Caco-2 (cell line): ENCODE results near the gene TOPBP1. TPM values are rescaled to one million over a fixed set of nuclear protein-coding genes. Genes with fewer than 3 reads are reported as not detected.

Experiments
- BruUV-seq: library from RNA; stranded (reverse); fragments of 400-500 nt; replicated peaks from 2 replicates; lab custom pipeline; 2021; lab: Mats Ljungman, UMichigan
- CTCF ChIA-PET: fragments of 300-600 bp; sonication (Branson Sonifier 250); formaldehyde crosslinking; loops from one replicate; lab custom pipeline; 2022; ENCODE audit warnings: antibody characterized with exemption; lab: Charles Lee
- POLR2A ChIA-PET: fragments of 300-600 bp; sonication (Branson Sonifier 250); formaldehyde crosslinking; loops from one replicate; lab custom pipeline; 2022; ENCODE audit warnings: antibody characterized with exemption; lab: Charles Lee
- DNase-seq, 2 experiments: peaks; one replicate each; pipeline versions ENCODE4 v3.0.0 to v3.0.0-alpha.2; 2020 to 2022
- H3K27me3 ChIP-seq: replicated peaks from 2 replicates; pipeline ENCODE4 v1.6.0; 2011; ENCODE audit warnings: low read length; ENCODE audit not compliant: control insufficient read depth, insufficient read depth
- H3K36me3 ChIP-seq: 2 replicates; pipeline ENCODE4 v1.5.1; 2011; ENCODE audit warnings: low read length; ENCODE audit not compliant: control insufficient read depth, insufficient read depth
- H3K4me1 ChIP-seq: fragments of 250-450 bp; sonication (Bioruptor Pico); 2 replicates; pipeline ENCODE4 v1.5.1; 2020; ENCODE audit warnings: mild to moderate bottlenecking
- H3K4me3 ChIP-seq: 2 replicates; pipeline ENCODE4 v1.5.1; 2011; ENCODE audit warnings: low read depth, mild to moderate bottlenecking, control low read depth, low read length
- H3K9me3 ChIP-seq: fragments of 250-450 bp; sonication (Bioruptor Pico); 2 replicates; pipeline ENCODE4 v1.5.1; 2020; ENCODE audit warnings: mild to moderate bottlenecking, moderate library complexity
- H3K27ac Mint-ChIP-seq: one replicate; pipeline ENCODE4 v1.8.0; 2022; ENCODE audit warnings: mixed read lengths; ENCODE audit not compliant: unreplicated experiment
- H3K27me3 Mint-ChIP-seq: one replicate; pipeline ENCODE4 v1.8.0; 2022; ENCODE audit warnings: mixed read lengths; ENCODE audit not compliant: insufficient read depth, unreplicated experiment
- H3K36me3 Mint-ChIP-seq: one replicate; pipeline ENCODE4 v1.8.0; 2022; ENCODE audit warnings: mild to moderate bottlenecking, mixed read lengths; ENCODE audit not compliant: insufficient read depth, unreplicated experiment
- H3K4me1 Mint-ChIP-seq: one replicate; pipeline ENCODE4 v1.8.0; 2022; ENCODE audit warnings: low read depth, mixed read lengths; ENCODE audit not compliant: unreplicated experiment
- H3K4me3 Mint-ChIP-seq: one replicate; pipeline ENCODE4 v1.8.0; 2022; ENCODE audit warnings: mild to moderate bottlenecking, moderate library complexity, mixed read lengths; ENCODE audit not compliant: unreplicated experiment
- H3K9me3 Mint-ChIP-seq: one replicate; pipeline ENCODE4 v1.8.0; 2022; ENCODE audit warnings: mixed read lengths; ENCODE audit not compliant: unreplicated experiment
- intact Hi-C: fragments of 100-400 bp; cut with micrococcal nuclease; formaldehyde crosslinking; loops from one replicate; pipeline ENCODE4 v1.10.0; 2022; ENCODE audit not compliant: unreplicated experiment
- total RNA-seq: library from RNA; stranded (reverse); gene quantifications from 2 replicates; pipeline ENCODE4 v1.2.3, GENCODE V29; 2022
- TF ChIP-seq, protein P1 (sequence below), 2 experiments: fragments of 200-600 bp in 1 of 2; IDR thresholded peaks; 1 replicate in 1 of 2; 2 replicates in 1 of 2; pipeline versions ENCODE4 v1.5.1 to v1.8.0; 2011 to 2022; ENCODE audit warnings: antibody characterized with exemption in 1 of 2, control low read depth in 1 of 2, inconsistent platforms in 1 of 2, low read depth in 1 of 2, low read length in 1 of 2, mild to moderate bottlenecking in 1 of 2, moderate library complexity in 1 of 2; ENCODE audit not compliant: insufficient read depth in 1 of 2, severe bottlenecking in 1 of 2, unreplicated experiment in 1 of 2

The TOPBP1 gene
- total RNA-seq, 1 experiment from 2014 or later = 57.1 TPM

DNA sequence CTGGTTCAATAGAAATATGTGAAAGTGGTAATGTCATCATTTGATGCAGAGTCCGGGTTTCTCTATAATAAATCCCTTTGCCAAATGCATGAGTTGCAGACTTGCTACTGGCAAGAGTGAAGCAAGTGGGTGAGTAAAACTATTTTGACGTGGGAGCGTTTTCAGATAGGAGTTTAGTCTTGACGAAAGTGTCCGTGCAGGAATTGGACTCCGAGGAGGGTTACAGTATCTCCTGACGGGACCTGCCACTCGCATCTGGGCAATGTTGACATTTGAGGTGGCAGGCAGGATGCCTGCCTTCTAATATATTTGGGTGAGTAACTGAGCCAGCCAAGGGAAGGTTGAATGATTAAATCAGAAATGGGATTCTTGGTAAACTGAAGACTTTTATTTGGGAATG, 72.2 kb downstream of the TOPBP1 start:
- H3K36me3 ChIP-seq = no peaks in the 10 kb centered on the region; the same call in 1 of the 2 replicates
- BruUV-seq = no TSS peak
- no peak overlapping the region for H3K4me3 Mint-ChIP-seq

DNA sequence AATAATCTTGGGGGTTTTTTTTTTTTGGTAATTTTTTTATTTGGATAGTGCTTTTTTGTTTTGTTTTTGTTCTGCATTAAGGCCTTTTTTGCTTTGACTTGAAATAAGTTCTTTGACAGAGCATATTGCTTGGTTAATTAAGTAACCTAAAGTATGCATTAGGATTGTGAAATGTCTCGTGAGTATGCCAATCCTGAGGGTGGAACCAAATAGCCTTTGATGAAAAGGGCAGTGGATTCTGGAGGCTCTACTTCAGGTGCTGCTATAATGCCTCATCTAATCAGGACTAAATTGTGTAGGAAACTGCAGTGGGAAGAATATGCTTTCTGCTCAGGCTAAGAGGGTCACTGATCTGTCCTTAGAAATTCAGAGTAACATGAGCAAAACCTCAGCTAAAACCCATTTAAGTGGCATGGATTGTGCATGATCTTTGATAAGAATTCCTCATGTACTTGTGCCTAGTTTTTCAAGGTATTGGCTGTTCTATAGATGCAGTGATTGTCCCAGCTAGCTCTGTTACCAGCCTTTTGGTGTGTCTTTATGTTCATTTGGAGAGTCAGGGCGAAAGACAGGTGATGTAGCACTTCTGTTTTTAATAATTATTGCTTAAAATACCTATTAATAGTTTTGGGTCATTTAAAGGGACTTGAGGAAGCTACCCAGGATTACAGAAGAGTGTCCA, 72.8 kb downstream of the TOPBP1 start:
- intact Hi-C loops = no loop called here
- POLR2A ChIA-PET = no interaction called here
- TF ChIP-seq, protein P1, sequence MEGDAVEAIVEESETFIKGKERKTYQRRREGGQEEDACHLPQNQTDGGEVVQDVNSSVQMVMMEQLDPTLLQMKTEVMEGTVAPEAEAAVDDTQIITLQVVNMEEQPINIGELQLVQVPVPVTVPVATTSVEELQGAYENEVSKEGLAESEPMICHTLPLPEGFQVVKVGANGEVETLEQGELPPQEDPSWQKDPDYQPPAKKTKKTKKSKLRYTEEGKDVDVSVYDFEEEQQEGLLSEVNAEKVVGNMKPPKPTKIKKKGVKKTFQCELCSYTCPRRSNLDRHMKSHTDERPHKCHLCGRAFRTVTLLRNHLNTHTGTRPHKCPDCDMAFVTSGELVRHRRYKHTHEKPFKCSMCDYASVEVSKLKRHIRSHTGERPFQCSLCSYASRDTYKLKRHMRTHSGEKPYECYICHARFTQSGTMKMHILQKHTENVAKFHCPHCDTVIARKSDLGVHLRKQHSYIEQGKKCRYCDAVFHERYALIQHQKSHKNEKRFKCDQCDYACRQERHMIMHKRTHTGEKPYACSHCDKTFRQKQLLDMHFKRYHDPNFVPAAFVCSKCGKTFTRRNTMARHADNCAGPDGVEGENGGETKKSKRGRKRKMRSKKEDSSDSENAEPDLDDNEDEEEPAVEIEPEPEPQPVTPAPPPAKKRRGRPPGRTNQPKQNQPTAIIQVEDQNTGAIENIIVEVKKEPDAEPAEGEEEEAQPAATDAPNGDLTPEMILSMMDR (IDR thresholded peaks at IDR 0.05; ENCODE audit: insufficient read depth in 1 of 2, low read depth in 1 of 2, low read length in 1 of 2, severe bottlenecking in 1 of 2, unreplicated experiment in 1 of 2) = no peak
- H3K4me3 Mint-ChIP-seq = no peak overlapping the region
- CTCF ChIA-PET = no interaction called here
- Histone ChIP-seq H3K9me3 (no peaks in the 10 kb centered on the region), H3K4me3 (no peak overlapping the region), H3K36me3 (no peaks in the 10 kb centered on the region; the same call in 1 of the 2 replicates), H3K4me1 (peaks cover 8% of the 10 kb centered on the region; the same call in 1 of the 2 replicates), H3K27me3 (no peaks in the 10 kb centered on the region)
- H3K27me3 Mint-ChIP-seq = no peaks in the 10 kb centered on the region
- no peaks in the 10 kb centered on the region for H3K9me3 Mint-ChIP-seq
- DNase-seq = no peak
- TSS peak; percentile 32 for BruUV-seq
- peak overlapping the region; percentile 69 for H3K27ac Mint-ChIP-seq
- H3K36me3 Mint-ChIP-seq = peaks cover 75% of the 10 kb centered on the region
- H3K4me1 Mint-ChIP-seq = peaks cover 28% of the 10 kb centered on the region

More for the DNA sequence above, 72.2 kb downstream of the TOPBP1 start:
- Histone ChIP-seq H3K4me1 (peaks cover 8% of the 10 kb centered on the region; the same call in 1 of the 2 replicates), H3K9me3 (no peaks in the 10 kb centered on the region), H3K27me3 (no peaks in the 10 kb centered on the region), H3K4me3 (no peak overlapping the region)
- Mint-ChIP-seq H3K9me3 (no peaks in the 10 kb centered on the region), H3K36me3 (peaks cover 69% of the 10 kb centered on the region), H3K27ac (peak overlapping the region; percentile 69), H3K4me1 (peaks cover 28% of the 10 kb centered on the region), H3K27me3 (no peaks in the 10 kb centered on the region)
- intact Hi-C loops = no loop called here
- TF ChIP-seq, protein P1 (IDR thresholded peaks at IDR 0.05; ENCODE audit: insufficient read depth in 1 of 2, low read depth in 1 of 2, low read length in 1 of 2, severe bottlenecking in 1 of 2, unreplicated experiment in 1 of 2) = no peak
- ChIA-PET CTCF (no interaction called here), POLR2A (no interaction called here)
- no peak for DNase-seq

DNA sequence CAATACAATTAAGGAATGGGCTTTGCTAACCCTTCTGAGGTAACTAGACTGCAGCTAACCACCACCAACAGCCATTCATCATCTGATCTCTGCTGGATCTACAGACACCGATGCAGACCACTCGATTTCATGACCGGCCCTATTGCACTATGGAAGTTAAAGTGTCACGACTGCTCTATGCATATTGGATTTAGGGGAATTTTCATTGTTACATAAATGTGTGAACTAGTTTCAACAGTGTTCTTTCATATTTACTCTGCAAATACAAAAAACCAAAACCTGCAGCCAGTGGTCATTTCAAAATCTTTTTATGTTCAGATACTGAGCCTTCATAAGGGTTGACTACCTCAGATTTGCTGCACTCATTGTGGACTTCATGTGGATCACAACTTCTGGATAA, 73.7 kb downstream of the TOPBP1 start:
- peaks cover 83% of the 10 kb centered on the region for H3K36me3 Mint-ChIP-seq
- Histone ChIP-seq H3K9me3 (no peaks in the 10 kb centered on the region), H3K4me3 (no peak overlapping the region), H3K27me3 (no peaks in the 10 kb centered on the region), H3K4me1 (peaks cover 8% of the 10 kb centered on the region; the same call in 1 of the 2 replicates), H3K36me3 (peaks cover 2% of the 10 kb centered on the region)
- ChIA-PET CTCF (no interaction called here), POLR2A (no interaction called here)
- TF ChIP-seq, protein P1 (IDR thresholded peaks at IDR 0.05; ENCODE audit: insufficient read depth in 1 of 2, low read depth in 1 of 2, low read length in 1 of 2, severe bottlenecking in 1 of 2, unreplicated experiment in 1 of 2) = no peak
- no peaks in the 10 kb centered on the region for H3K9me3 Mint-ChIP-seq
- DNase-seq = no peak
- intact Hi-C loops = no loop called here
- H3K27ac Mint-ChIP-seq = peak overlapping the region; percentile 69
- no peaks in the 10 kb centered on the region for H3K27me3 Mint-ChIP-seq
- BruUV-seq = no TSS peak
- H3K4me3 Mint-ChIP-seq = no peak overlapping the region
- peaks cover 23% of the 10 kb centered on the region for H3K4me1 Mint-ChIP-seq
